ENCODE data around the gene KLHL2.

Gene KLHL2

DNA sequence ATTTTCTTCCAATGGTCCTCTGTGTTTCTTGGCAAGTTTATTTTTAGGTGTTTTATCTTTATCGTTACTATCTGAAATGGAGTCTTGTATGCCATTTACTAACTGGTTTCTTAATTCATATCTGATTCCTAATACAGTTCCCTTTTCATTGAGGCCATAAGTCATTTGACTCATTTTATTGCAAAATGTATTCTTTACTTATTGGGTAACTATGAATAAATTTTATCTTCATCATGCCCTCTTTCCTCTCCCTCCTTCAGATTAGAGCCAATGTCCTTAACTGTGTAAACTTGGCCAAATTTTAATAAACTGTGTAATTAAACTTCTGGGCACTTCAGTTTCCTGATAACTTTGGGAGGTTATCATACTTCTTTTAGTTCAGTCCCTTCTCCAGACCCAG lies 100.8 kb downstream of the KLHL2 start:
- peak in 1 of 2 donors; percentile 34 for DNase-seq (ENCODE audit: low read depth in 2 of 2)
- no peak overlapping the region for H3K4me3 ChIP-seq (replicated peaks in 1 of 2; ENCODE audit: low read depth in 2 of 2, low read length in 2 of 2)
- TF ChIP-seq, protein P1, sequence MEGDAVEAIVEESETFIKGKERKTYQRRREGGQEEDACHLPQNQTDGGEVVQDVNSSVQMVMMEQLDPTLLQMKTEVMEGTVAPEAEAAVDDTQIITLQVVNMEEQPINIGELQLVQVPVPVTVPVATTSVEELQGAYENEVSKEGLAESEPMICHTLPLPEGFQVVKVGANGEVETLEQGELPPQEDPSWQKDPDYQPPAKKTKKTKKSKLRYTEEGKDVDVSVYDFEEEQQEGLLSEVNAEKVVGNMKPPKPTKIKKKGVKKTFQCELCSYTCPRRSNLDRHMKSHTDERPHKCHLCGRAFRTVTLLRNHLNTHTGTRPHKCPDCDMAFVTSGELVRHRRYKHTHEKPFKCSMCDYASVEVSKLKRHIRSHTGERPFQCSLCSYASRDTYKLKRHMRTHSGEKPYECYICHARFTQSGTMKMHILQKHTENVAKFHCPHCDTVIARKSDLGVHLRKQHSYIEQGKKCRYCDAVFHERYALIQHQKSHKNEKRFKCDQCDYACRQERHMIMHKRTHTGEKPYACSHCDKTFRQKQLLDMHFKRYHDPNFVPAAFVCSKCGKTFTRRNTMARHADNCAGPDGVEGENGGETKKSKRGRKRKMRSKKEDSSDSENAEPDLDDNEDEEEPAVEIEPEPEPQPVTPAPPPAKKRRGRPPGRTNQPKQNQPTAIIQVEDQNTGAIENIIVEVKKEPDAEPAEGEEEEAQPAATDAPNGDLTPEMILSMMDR (IDR thresholded peaks at IDR 0.05; ENCODE audit: low read depth, low read length) = no peak

DNA sequence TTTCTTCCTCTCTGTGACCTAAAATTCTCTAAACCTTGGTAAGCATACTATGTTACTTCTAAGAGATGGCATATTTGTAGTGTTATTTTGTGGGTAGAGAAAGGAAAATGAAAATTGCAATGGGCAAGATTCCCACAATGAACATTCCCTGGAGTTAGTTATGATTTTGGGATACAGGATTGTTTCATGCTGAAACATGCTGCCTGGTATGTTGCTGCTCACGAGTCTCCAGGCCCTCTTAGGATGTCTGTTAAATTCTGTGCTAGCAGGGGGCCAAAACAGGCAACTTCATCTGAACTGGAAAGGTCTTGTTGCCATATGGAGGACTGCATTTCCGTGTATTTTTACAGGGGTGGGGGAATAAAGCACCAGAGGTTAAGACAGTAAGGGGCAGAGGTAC lies 101.2 kb downstream of the KLHL2 start:
- TF ChIP-seq, protein P1 (IDR thresholded peaks at IDR 0.05; ENCODE audit: low read depth, low read length) = no peak
- DNase-seq (ENCODE audit: low read depth in 2 of 2) = peak in 1 of 2 donors; percentile 29
- H3K4me3 ChIP-seq (replicated peaks in 1 of 2; ENCODE audit: low read depth in 2 of 2, low read length in 2 of 2) = no peak overlapping the region

DNA sequence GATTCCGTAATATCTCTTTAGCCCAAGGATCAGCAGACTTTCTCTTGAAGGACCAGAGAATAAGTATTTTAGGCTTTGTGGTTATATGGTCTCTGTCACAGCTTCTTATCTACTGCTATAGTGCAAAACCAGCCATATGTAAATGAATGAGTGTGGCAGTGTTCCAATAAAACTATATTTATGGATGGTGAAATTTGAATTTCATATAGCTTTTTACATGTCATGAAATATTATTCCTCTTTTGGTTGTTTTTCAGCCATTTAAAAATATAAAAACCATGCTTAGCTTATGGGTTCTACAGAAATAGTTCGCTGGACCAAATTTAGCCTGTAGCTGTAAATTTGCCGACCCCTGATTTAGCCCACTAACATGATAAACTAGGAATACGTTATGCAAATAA lies 102.1 kb downstream of the KLHL2 start:
- TF ChIP-seq, protein P1 (IDR thresholded peaks at IDR 0.05; ENCODE audit: low read depth, low read length) = no peak
- no peak overlapping the region for H3K4me3 ChIP-seq (replicated peaks in 1 of 2; ENCODE audit: low read depth in 2 of 2, low read length in 2 of 2)
- DNase-seq (ENCODE audit: low read depth in 2 of 2) = no peak

DNA sequence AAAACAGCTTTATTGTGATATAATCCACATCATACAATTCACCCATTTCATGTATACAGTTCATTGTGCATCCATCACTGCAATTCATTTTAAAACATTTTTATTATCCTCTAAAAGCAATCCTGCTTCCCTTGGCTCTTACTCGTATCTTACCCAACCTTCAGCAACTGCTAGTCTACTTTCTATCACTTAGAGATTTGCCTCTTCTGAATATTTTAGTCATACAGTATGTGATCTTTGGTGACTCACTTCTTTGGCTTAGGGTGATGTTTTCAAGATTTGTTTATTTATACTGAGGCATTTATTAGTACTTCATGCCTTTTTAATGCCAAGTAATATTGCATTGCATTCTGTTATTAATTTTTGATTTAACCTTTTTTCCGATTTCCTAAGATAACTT lies 105.1 kb downstream of the KLHL2 start:
- peak; percentile 60 to 77 for DNase-seq (ENCODE audit: low read depth in 2 of 2)
- TF ChIP-seq, protein P1 (IDR thresholded peaks at IDR 0.05; ENCODE audit: low read depth, low read length) = no peak
- H3K4me3 ChIP-seq (replicated peaks in 1 of 2; ENCODE audit: low read depth in 2 of 2, low read length in 2 of 2) = no peak overlapping the region

DNA sequence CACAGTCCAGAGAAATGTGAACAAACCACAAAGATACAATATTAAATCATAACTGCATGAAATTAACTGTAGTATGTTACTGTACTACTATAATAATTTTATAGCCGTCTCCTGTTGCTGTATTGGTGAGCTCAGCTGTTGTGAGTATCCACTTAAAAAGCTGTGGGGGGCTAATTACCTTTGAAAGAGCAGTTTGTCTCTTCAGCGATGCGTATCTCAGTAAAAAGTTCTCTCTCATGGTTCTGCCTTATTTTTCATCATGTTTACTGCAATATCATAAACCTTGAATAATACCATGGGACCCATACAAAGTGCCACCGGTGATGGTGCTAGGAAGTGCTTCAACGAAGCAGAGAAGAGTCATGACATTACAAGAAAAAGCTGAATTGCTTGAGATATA lies 111.7 kb downstream of the KLHL2 start:
- no peak for DNase-seq (ENCODE audit: low read depth in 2 of 2)
- H3K4me3 ChIP-seq (replicated peaks in 1 of 2; ENCODE audit: low read depth in 2 of 2, low read length in 2 of 2) = no peak overlapping the region
- TF ChIP-seq, protein P1 (IDR thresholded peaks at IDR 0.05; ENCODE audit: low read depth, low read length) = no peak

DNA sequence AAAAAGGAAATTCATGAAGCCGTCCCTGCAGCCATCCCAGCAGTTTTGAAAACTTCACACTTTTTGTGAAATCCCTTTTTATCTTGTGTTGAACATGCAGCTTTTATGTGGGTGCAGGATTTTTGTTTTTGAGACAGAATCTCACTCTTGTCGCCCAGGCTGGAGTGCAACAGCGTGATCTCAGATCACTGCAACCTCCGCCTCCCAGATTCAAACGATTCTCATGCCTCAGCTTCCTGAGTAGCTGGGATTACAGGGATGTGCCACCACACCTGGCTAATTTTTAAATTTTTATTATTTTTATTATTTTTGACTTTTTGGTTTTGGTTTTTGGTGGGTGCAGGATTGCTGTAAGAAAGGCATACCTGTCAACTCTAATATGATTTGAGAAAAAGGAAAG lies 112.1 kb downstream of the KLHL2 start:
- no peak overlapping the region for H3K4me3 ChIP-seq (replicated peaks in 1 of 2; ENCODE audit: low read depth in 2 of 2, low read length in 2 of 2)
- TF ChIP-seq, protein P1 (IDR thresholded peaks at IDR 0.05; ENCODE audit: low read depth, low read length) = no peak
- no peak for DNase-seq (ENCODE audit: low read depth in 2 of 2)

DNA sequence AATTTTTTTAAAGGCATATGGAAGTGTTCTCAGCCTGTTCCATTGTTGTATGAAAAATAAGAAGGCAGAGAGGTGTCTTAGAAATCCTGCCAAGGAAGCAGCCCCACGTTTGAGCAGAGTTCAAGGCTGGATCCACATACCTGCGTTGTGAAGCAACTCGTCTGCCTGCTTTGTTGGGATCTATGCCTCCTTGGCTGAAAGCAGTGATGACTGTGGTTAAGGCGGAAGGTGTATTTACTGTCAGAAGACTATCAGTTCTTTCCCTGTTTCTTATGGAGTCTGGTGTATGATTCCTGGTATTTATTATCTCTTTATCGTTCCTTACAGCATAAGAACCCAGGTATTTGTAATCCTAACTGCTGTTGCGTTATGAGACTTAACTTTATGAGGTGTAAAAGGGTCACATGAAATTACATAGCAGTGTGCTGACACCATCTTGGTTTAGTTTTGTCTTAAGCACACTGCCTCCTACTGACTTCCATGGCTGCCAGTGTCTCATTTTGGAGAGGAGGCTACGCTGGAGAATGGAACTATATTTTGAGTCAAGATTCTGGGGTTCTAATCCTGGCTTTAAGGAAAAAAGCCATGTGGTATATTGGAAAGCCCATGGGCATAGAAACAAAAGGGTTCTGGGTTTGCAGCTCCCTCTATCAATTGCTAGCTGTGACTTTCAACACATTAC lies 117.0 kb downstream of the KLHL2 start:
- TF ChIP-seq, protein P1 (IDR thresholded peaks at IDR 0.05; ENCODE audit: low read depth, low read length) = no peak
- no peak overlapping the region for H3K4me3 ChIP-seq (replicated peaks in 1 of 2; ENCODE audit: low read depth in 2 of 2, low read length in 2 of 2)
- DNase-seq (ENCODE audit: low read depth in 2 of 2) = no peak
